GM19324 (cell line): ENCODE data around the gene DUSP22.
"Not testable (repeated sequence)": the region's sequence is repeated elsewhere in the genome, so short reads cannot be mapped to it uniquely, and the experiment has no call there.

Experiments
- ATAC-seq: cut with Tn5 transposase; IDR thresholded peaks from one replicate; pipeline ENCODE4 v1.9.1; 2021; ENCODE audit warnings: mild to moderate bottlenecking, moderate library complexity; ENCODE audit not compliant: unreplicated experiment, low FRiP score

The DUSP22 gene

DNA sequence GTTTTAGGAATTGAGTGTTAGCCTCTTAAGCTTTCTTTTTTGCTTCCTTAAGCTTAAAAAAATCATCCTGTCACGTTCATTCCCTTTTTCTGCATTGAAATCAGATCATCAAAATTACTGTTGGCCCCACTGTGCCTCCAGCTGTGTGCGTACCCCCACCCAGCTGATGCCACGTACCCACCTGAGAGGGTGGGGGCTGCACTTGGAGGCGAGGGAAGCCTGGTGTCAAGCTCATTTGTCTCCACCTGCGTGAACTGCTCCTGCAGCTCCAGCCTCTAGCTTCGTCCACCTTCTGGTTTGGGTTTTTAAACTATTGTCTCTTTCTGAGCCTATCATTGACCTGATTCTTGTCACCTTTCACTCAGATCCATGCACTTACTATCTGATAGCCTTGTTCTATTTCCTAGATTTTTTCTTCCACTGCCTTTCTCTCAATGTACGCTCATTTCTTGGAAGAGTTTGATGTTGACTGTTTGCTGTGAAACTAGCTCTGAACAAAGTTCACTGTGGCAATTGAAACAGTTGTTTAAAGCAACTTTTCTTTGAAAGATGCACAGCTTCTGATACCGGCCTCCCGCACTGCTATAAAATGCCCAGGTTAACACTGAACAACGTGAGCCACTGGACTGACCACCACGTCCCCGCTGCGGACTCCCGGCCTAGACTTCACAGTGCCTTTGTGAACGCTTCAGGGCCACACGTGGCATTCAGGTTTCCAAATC, 69.3 kb downstream of the DUSP22 start:
- no peak for ATAC-seq

DNA sequence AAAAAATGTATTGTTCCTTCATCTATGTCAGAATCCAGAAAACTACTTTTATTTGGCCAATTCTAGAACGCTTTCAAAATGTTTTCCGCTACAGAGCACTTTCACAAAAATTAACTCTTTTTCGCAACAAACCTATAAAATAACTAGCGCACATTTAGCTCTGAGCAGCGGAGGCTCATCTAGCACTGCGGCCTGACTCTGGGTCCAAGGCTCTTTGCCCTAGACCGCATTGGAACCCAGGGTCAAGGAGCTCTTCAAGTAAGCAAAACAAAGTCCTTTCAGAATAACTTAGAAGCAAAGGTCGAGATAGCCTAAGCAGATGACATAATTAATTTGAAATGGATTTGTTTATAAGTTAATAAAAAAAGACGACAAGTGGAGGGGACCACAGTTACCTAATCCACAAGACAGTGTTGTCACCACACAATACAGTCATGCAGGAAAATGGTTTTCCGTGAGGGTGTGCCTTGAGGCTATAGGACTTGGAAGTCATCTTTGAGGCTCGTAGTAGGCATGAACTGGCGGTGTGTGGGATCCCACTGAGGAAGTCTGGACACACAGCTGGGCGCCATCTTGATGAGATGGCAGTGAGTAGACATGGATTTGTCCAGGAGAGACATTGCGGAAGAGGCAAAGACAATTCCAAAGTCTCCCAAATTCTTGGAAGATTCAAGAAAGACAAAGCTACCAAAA, 70.1 kb downstream of the DUSP22 start:
- ATAC-seq, result no peak

DNA sequence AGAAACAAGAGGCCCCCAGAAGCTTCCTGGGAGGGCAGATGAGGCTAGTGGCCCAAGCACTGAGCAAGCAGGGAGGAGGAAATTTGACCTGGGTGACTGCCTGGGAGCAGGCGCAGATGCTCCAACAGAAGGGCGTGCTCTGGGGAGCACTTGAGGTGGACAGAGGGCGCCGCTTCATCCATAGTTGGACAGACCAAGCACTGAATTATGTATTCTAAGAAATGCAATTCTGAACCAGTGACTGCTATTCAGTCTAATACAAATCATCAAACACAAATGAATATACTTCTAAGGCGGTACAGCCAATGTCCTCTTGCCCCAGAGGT, 70.6 kb downstream of the DUSP22 start:
- ATAC-seq, result no peak

DNA sequence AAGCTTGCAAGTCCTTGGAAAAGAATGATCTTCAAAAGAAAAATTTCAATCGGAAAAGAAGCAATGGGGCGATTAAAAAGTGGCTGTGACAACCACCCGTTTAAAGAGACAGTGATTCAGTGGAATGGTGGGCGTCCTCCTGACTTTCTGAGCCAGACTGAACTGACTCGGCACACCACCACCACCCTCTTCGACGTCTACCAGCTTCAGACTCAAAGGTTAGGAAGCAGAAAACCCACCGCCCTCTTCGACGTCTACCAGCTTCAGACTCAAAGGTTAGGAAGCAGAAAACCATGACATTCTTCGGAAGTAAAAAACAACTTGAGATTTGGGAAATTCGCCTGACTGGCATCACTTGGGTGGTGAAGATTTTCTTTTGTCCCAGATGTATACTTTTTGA, 71.0 kb downstream of the DUSP22 start:
- no peak for ATAC-seq

DNA sequence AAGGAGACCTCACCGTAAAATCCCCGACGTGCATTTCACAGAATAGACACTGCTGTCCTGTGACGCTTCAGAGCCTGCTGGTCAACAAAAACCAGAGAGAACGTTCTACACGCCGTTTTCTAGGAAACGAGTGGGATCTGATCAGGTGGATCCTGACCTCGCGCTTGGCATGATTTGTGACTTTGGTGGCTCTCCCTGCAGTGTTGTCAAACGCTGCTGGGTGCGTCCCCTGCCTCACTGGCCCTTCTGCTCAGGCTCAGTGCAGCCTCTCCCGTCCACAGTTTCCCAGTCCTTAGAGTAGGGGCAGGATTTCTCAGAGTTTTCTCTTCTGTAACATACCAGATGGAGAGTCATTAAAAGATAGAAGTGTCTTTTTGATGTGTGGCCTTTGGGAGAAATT, 71.6 kb downstream of the DUSP22 start:
- no peak for ATAC-seq

DNA sequence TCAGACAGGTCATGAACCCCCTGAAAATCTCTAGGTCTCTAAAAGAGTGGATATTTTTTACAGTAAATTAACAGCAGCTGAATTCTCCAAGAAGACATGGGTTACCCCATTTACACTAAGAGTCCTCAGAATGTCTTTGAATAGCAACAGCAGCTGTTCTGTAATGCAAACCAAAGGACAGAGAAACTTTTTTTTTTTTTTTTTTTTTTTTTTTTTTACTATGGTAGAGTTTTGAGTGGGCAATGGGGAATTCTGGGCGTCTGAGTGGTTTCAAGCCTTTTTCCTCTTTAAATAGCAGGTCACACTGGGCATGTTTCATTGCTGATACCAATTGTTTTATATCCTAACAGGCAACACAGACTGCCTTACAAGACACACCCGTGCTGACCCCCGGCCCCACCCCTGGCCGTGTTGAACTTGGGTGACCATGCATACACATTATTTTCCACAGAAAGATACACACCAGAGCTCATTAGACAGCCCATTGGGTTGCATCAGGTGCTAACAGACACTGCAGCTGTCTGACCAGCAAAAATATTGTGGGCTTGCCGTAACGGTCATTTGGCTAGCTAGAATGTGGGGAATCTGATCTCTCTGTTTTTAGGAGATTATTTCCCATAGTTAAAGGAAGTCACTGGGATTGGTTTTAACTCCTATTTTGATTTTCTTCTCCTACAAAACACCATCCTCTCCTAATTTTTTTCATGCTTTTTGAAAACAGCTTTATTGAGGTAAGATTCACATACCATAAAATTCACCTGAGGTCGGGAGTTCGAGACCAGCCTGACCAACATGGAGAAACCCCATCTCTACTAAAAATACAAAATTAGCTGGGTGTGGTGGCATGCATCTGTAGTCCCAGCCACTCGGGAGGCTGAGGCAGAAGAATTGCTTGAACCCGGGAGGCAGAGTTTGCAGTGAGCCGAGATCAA, 72.6 kb downstream of the DUSP22 start:
- no peak for ATAC-seq

DNA sequence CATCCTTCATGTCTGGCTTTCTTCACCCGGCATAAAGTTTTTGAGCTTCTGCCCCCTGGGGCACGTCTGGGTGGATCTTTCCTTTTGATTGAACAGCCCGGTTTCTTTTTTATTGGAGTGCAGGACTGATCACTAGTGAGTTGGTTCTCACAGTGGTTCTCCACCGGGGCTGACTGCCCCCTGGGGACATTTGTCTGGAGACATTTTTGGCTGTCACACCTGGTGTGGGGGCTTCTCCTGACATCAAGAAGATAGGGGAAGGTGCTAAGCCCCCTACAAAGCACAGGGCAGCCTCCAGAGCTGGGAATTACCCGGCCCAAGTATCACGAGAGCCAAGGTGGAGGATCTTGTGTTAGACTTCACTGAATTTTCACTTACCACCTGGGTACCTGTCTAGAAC, 73.5 kb downstream of the DUSP22 start:
- no peak for ATAC-seq

DNA sequence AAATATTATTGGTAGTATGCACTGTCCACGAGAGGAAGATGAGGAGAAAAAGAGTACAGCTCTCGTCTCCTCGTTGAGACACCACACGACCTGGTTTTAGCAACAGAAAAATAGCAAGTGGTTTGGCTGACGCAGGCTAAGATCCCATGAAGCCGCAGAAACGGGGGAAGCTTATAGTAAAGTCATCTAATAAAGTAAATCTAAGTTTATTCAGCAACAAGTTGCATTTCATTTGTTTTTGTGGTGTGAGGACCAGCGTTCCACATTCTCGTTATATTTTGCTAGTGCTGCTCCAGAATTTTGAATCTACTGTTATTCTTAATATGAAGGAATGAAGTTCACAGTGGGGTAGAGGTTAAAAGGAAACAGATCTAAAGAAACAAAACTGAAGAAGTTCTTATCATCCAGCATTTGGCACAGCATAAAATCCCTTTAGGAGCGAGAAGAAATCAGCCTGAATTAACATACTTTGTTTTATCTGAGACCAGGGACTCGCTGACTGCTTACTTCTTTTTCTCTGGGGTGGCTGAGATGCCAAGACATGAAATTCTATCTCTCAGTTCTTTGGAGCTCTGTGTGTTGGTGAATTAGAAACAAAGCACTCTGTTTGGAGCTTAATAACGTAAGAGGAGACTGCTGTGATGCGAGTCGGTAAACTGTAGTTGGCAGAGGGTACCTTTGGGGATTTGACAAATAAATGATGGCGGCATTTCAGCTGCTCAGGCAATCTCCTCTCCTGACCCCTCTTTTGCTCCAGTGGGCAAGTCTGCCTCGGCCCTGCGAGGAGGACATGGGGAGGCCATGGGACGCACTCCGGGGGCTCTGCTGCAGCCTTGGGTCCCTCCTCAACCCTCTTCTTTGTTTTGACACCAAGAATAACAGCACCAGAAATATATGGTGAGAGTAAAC, 74.4 kb downstream of the DUSP22 start:
- ATAC-seq, result no peak

DNA sequence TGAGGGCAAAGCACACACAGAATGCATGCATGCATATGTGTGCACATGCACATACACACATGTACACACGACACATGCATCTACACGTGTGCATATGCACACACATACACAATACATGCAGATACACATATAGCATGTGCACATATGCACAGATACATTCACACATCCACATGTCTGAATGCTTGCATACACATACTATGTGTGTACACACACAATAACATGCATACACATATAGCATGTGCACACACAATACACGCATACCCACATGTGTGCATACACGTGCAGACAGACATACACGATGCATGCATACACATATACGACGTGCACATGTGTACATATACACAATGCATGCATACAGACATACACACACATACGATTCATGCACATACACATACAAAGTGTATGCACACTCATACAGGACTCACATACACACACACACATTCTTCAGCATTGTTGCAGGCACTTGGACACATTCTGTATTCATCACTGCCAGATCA, 75.1 kb downstream of the DUSP22 start:
- no peak for ATAC-seq

DNA sequence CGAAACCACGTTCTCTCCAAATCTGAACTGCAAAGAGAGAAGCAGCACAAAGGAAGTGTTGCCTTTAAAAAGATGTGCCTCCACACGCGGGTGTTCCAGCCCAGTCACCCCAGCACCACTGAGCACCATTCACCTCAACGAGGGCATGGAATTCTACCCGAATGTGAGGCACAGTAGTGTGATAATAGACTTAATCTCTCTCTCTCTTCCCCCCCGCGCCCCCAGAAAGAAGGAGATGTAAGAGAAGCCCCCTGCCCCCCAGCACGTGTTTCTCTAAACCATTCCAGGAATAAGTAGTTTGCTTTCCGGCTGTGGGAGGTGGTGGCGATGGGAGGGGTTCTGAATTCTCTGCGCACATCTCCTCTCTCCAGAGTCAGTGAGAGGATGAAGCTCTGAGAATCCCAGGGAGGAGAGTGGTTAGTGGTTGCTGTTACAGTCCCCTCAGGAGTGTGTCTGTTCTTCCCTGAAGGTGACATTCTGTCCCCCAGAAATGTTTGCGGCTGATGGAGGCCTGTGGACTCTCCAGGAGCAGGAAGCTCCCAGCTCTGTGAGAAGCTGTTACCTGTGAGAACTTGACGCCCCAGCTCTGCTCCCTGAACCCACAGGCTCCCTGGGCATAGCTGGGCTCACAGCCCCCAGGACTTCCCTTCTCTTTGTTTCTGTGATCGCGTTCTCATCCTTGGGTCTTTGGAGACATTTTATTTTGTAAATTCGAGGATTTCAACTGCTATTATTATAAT, 75.8 kb downstream of the DUSP22 start:
- ATAC-seq, result no peak

DNA sequence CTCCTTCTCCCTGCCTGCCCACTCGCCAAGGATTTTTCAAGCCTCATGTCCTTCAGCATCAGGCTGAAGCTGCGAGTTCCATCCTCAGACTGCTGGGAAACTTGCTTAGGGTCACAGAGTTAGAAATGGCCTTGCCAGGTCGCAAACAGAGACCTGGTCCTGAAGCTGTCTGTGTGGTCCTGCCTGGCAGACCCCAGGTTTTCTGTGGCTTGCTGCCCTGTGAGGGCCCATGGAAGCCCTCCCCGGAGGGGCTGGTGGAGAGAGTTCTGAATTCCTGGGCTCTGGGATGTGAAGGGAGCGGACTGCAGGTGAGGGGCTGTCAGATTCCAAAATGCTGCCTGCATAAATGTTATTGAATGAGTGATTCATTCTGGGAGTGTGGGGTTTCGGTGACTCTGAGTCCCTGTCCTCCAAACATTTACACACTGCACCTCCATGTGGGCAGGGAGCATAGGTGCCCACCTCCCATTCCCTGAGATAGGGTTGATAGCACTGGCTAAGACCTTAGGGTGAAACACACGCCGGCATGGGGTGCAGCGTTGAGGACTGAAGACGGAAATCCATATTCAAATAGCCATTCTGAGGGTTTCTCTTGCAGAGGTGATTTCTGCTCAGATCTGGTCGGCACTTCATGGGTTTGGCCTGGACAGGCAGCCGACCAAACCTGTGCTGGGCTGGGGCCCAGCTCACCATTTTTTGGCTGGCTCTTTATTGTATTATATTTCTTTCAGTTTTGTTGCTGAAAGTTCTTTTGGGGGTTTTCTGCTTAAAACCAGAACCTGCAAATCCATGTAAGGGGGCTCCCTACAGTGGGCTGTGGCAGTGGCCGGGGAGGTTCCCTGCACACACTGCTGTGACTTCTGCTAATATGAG, 77.5 kb downstream of the DUSP22 start:
- no peak for ATAC-seq

DNA sequence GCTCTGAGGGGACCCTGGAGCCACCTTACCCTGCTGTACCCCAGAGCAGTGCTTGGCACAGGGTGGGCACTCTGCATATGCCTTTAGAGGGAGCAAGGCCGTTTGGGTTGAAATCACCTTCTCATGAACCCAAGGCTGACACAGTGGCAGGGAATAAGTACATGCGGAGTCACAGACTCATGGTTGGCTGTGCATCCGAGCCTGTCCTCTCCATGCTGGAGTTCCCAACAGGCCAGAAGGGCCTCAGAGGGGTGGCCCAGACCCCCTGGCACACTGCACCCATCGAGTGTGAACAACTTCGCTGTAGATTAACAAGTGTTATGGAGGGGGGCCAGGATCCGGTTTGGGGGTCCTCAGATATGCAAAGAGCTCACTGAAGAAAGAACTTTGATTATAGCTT, 78.3 kb downstream of the DUSP22 start:
- ATAC-seq, result no peak

DNA sequence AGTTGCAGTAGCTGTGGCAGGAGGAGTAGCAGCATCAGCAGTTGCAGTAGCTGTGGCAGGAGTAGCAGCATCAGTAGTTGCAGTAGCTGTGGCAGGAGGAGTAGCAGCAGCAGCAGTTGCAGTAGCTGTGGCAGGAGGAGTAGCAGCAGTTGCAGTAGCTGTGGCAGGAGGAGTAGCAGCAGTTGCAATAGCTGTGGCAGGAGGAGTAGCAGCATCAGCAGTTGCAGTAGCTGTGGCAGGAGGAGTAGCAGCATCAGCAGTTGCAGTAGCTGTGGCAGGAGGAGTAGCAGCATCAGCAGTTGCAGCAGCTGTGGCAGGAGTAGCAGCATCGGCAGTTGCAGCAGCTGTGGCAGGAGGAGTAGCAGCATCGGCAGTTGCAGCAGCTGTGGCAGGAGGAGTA, 79.6 kb downstream of the DUSP22 start:
- not testable (repeated sequence) for ATAC-seq

DNA sequence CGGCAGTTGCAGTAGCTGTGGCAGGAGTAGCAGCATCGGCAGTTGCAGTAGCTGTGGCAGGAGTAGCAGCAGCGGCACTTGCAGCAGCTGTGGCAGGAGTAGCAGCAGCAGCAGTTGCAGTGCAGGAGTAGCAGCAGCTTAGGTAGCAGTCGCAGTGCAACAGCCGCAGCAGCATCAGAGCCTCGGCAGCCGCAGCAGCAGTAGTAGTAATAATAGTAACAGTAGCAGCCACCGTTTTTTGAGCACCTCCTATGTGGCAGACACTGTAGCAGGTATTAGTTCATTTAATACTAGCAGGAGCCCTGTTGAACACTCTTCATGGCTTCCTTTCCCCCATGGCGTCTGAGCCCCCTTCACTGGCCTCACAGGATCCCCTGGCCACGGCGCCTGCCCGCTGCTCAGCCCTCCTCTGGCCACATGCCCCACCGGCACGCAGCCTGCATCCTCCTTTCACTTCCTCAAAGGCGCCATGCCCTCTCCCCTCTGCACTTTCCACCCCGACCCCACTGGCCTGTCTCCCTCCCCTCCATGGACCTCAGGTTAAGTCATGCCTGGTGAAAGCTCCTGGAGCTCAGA, 80.1 kb downstream of the DUSP22 start:
- ATAC-seq, result no peak

DNA sequence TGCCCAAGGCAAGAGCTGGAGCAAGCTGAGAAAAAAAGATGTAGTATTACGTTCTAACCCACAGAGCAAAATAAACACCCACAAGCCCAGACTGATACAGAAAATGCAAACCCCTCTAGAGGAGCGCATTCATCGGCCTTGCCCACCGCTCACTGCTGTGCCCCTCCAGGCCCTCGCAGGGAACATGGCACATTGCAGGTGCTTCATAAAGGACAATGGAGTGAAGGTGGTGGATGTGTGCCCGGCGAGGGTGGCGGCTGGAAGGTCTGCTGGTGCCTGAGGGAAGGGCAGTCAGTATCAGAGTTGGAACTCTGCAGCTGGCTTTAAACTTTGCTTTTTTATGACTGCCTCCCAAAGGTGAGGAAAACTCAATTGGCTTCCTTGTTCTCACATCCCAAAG, 80.7 kb downstream of the DUSP22 start:
- no peak for ATAC-seq

DNA sequence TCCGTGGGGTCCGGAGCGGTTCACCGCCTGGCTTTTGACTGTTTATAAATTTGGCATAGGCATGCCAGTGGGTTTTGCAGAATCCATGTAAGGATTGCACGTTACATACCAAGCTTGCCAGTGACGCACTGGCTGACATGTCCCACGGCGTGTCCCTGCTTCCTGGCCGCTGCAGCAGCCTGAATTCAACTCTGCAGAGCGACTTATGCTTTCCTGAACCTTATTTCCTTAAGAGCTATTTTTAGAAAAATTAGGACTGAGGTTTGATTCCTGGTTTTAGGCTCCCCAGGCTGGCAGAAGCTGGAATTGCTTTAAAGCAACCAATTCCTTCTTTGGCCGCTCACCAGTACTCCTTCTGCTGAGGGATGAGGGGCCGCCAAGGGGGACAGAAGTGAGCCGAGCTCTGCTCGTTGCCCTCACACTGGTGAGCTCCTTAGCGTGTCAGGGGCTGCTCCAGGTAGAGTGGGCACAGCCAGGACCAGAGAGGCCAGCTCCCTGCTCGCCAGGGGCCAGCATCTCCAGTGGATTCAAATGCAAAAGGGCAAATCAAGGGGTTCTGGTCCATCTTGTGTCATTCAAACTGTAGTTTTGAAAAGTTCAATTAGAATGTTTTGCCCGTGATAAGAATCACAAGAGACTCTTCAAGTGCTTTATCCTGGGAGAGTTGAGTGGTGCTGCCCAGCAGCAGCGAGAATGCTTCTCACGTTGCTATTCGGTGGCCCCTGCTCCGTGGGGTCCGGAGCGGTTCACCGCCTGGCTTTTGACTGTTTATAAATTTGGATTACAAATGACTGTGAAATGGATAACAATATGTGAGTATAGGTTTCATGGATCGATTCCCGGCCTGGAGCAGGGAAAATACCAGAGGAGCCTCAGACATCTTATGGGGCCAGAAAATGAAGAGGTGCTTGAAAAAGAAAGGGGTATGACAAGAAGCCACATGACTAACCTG, 81.8 kb downstream of the DUSP22 start:
- ATAC-seq, result no peak

DNA sequence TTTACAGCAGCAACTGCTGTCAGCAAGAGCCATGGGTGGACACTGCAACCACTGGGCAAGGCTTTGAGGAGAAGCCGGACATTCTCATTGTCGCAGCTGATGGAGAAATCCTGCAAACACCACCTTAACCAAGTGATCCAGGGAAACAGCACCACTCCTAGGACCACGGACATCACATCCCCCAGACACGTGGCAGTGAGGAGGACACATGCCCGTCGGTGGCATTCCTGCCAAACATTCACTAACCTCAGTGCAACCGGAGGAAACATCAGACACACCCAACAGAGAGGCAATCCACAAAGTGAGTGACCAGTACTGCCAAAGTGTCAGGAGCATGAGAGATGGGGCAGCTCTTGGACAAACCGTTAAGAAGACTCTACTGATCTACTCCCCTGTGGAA, 82.7 kb downstream of the DUSP22 start:
- ATAC-seq, result no peak
